Keratinocyte (primary cell): ENCODE measurements around the gene TNFRSF6B.

Experiments used
- EZH2 ChIP-seq: IDR thresholded peaks from one replicate; pipeline ENCODE4 v1.6.1; 2012; ENCODE audit warnings: inconsistent platforms, mild to moderate bottlenecking, low read length, moderate library complexity
- TF ChIP-seq, protein P1 (sequence below), 3 experiments: IDR thresholded peaks in 1 of 3; conservative IDR thresholded peaks in 1 of 3; optimal IDR thresholded peaks in 1 of 3; 2 replicates in 2 of 3; 3 replicates in 1 of 3; pipeline versions ENCODE3 to v1.5.1; 2011; ENCODE audit warnings: low read length in 3 of 3, mild to moderate bottlenecking in 3 of 3, moderate library complexity in 2 of 3, control low read depth in 1 of 3, inconsistent platforms in 1 of 3; ENCODE audit not compliant: insufficient read depth in 2 of 3; ENCODE audit errors: extremely low read depth in 1 of 3

DNA sequence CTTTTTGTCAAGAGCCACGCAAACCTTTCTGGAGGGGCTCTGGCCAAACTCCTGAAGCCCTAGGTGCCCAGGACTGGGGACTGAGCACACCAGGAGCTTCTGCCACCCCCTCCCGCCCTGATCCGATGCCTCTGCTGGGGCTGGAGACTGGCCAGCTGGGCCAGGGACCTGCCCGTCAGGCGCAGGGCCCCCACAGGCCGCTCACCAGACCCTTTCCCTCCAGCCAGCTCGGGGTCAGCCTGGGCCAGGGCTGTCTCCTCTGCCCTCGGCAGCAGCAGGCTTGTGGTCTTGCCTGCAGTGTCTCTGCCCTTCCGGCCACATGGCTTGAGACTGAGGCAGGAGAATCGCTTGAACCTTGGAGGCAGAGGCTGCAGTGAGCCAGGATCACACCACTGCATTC lies 23.8 kb upstream of the TNFRSF6B start:
- TF ChIP-seq, protein P1, sequence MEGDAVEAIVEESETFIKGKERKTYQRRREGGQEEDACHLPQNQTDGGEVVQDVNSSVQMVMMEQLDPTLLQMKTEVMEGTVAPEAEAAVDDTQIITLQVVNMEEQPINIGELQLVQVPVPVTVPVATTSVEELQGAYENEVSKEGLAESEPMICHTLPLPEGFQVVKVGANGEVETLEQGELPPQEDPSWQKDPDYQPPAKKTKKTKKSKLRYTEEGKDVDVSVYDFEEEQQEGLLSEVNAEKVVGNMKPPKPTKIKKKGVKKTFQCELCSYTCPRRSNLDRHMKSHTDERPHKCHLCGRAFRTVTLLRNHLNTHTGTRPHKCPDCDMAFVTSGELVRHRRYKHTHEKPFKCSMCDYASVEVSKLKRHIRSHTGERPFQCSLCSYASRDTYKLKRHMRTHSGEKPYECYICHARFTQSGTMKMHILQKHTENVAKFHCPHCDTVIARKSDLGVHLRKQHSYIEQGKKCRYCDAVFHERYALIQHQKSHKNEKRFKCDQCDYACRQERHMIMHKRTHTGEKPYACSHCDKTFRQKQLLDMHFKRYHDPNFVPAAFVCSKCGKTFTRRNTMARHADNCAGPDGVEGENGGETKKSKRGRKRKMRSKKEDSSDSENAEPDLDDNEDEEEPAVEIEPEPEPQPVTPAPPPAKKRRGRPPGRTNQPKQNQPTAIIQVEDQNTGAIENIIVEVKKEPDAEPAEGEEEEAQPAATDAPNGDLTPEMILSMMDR (optimal IDR thresholded peaks at IDR 0.05 in 1 of 3, IDR thresholded peaks at IDR 0.05 in 1 of 3, conservative IDR thresholded peaks at IDR 0.05 in 1 of 3; ENCODE audit: extremely low read depth in 1 of 3, insufficient read depth in 2 of 3, low read length in 3 of 3), result no peak
- TF ChIP-seq EZH2, result no peak
